Progenitor cell of endocrine pancreas (in vitro differentiated cells): ENCODE results near the gene FRRS1. TPM values are rescaled to one million over a fixed set of nuclear protein-coding genes. Genes with fewer than 3 reads are reported as not detected.

ENCODE experiments used
- DNase-seq: peaks from one replicate; pipeline ENCODE4 v3.0.0; 2021; ENCODE audit warnings: low spot score; ENCODE audit not compliant: unreplicated experiment
- H3K27ac Mint-ChIP-seq: 2 replicates; pipeline ENCODE4 v1.8.0; 2021; ENCODE audit warnings: mild to moderate bottlenecking, moderate library complexity, mixed read lengths
- H3K27me3 Mint-ChIP-seq: 2 replicates; pipeline ENCODE4 v1.8.0; 2021; ENCODE audit warnings: mixed read lengths
- H3K36me3 Mint-ChIP-seq: 2 replicates; pipeline ENCODE4 v1.8.0; 2022; ENCODE audit warnings: mixed read lengths; ENCODE audit not compliant: insufficient read depth
- H3K4me1 Mint-ChIP-seq: 2 replicates; pipeline ENCODE4 v1.8.0; 2021; ENCODE audit warnings: low read depth, mixed read lengths
- H3K4me3 Mint-ChIP-seq: 2 replicates; pipeline ENCODE4 v1.8.0; 2021; ENCODE audit warnings: low read depth, mild to moderate bottlenecking, moderate library complexity, mixed read lengths
- H3K9me3 Mint-ChIP-seq: 2 replicates; pipeline ENCODE4 v1.8.0; 2021; ENCODE audit warnings: low read depth, mixed read lengths
- total RNA-seq: library from RNA; stranded (reverse); gene quantifications from 2 replicates; pipeline ENCODE4 v1.2.1, GENCODE V29; 2021
- TF ChIP-seq, protein P1 (sequence below): fragments of 200-600 bp; sonication (generic); IDR thresholded peaks from one replicate; pipeline ENCODE4 v1.5.0; 2021; ENCODE audit warnings: antibody characterized with exemption, mild to moderate bottlenecking; ENCODE audit not compliant: unreplicated experiment

FRRS1 gene
- total RNA-seq, 1 donor from 2014 or later = 8.6 TPM

DNA sequence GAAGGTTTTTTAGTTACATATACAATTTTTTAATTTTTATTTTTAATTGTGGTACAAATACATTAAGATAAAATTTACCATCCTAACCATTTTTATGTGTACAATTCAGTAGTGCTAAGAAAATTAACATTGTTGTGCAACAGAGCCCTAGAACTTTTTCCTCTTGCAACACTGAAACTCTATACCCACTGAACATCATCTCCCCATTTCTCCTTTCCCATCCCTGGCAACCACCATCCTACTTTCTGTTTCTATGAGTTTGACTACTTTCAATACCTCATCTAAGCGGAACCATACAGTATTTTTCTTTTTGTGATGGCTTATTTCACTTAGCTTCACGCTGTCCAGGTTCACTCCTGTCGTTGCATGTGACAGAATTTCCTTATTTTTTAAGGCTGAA, 66.4 kb downstream of the FRRS1 start:
- H3K9me3 Mint-ChIP-seq = peaks cover 9% of the 10 kb centered on the region

GRCh38 chr1:99697580-99697979, 68.9 kb downstream of the FRRS1 start:
- Mint-ChIP-seq H3K9me3 (peaks cover 9% of the 10 kb centered on the region), H3K36me3 (no peaks in the 10 kb centered on the region), H3K27me3 (no peaks in the 10 kb centered on the region), H3K27ac (no peak overlapping the region), H3K4me1 (no peaks in the 10 kb centered on the region), H3K4me3 (no peak overlapping the region)
- TF ChIP-seq, protein P1, sequence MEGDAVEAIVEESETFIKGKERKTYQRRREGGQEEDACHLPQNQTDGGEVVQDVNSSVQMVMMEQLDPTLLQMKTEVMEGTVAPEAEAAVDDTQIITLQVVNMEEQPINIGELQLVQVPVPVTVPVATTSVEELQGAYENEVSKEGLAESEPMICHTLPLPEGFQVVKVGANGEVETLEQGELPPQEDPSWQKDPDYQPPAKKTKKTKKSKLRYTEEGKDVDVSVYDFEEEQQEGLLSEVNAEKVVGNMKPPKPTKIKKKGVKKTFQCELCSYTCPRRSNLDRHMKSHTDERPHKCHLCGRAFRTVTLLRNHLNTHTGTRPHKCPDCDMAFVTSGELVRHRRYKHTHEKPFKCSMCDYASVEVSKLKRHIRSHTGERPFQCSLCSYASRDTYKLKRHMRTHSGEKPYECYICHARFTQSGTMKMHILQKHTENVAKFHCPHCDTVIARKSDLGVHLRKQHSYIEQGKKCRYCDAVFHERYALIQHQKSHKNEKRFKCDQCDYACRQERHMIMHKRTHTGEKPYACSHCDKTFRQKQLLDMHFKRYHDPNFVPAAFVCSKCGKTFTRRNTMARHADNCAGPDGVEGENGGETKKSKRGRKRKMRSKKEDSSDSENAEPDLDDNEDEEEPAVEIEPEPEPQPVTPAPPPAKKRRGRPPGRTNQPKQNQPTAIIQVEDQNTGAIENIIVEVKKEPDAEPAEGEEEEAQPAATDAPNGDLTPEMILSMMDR = no peak
- no peak for DNase-seq

More for the DNA sequence above, 66.4 kb downstream of the FRRS1 start:
- DNase-seq = no peak
- Mint-ChIP-seq H3K4me1 (no peaks in the 10 kb centered on the region), H3K4me3 (no peak overlapping the region), H3K27ac (no peak overlapping the region), H3K36me3 (peaks cover 2% of the 10 kb centered on the region), H3K27me3 (no peaks in the 10 kb centered on the region)
- TF ChIP-seq, protein P1 = no peak

DNA sequence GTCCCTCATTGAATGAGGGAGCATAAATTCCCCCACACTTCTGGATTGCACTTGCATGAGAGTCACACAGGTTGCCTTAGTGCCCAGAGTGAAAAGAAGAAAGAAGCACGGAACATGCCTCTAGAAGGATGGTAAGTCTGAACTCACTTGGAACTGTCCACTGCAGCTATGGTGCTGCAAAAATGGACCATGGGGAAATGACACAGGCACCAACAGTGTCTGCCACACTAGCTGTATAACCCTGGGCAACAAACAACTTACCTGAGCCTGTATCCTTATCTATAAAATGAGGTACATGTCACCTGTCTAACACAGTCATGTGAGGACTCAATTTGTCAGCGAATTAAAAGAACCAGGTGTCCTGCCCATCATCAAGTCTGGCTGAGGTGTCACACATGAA, 69.8 kb downstream of the FRRS1 start:
- Mint-ChIP-seq H3K9me3 (peaks cover 9% of the 10 kb centered on the region), H3K4me1 (no peaks in the 10 kb centered on the region), H3K4me3 (no peak overlapping the region), H3K27me3 (no peaks in the 10 kb centered on the region), H3K27ac (no peak overlapping the region), H3K36me3 (no peaks in the 10 kb centered on the region)
- TF ChIP-seq, protein P1 = no peak
- DNase-seq = no peak

DNA sequence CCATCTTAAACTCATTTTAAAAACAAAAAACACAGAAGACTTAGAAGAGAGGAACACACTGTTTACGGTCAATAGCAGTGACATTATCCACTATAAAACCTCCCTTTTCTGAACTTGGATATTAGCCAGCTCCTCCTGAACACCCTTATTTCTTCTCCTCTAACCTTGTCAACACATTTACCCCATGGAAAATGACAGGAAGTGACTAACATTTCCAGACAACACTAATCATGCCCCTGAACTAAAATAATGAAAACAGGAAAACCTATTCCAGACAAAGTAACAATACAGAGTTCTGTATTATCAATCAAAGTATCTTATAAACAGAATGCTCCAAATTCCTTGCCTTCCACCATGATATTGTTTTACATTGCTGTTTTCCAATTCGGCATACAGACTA, 75.3 kb downstream of the FRRS1 start:
- H3K4me3 Mint-ChIP-seq = no peak overlapping the region
- no peak overlapping the region for H3K27ac Mint-ChIP-seq
- TF ChIP-seq, protein P1 = no peak
- DNase-seq = no peak
- peaks cover 2% of the 10 kb centered on the region for H3K36me3 Mint-ChIP-seq
- H3K4me1 Mint-ChIP-seq = no peaks in the 10 kb centered on the region
- no peaks in the 10 kb centered on the region for H3K9me3 Mint-ChIP-seq
- H3K27me3 Mint-ChIP-seq = no peaks in the 10 kb centered on the region

GRCh38 chr1:99685516-99686180, 80.8 kb downstream of the FRRS1 start:
- Mint-ChIP-seq H3K4me1 (no peaks in the 10 kb centered on the region), H3K27ac (no peak overlapping the region), H3K27me3 (no peaks in the 10 kb centered on the region), H3K9me3 (no peaks in the 10 kb centered on the region), H3K4me3 (no peak overlapping the region), H3K36me3 (peaks cover 2% of the 10 kb centered on the region)
- TF ChIP-seq, protein P1 = peak; percentile 70
- DNase-seq = peak; percentile 34
